Left hindlimb (tissue), 1 donor: Measurements from ENCODE around the gene PADI2.

Source experiments
- DNase-seq: peaks from one replicate; pipeline ENCODE4 v3.0.0-alpha.2; 2018

Gene PADI2

DNA sequence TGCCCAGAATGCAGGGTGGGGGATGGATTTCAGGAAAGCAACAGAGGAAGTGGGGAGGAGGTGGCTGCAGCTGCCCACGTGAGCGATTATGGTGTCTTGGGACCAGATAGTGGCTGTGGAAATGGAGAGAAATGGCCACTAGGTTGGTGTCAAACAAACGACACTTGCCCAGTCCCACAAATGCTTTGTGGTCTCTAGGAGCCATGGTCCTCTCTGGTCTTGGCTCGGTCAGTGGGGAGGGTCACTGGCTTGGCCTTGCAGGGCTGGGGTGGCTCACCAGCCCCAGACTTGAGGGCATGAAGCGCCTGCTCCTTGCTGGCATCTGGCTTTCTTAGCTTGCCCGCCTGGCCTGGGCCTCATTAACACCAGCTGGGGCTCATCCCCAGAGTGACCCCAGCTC, 7.2 kb downstream of the PADI2 start:
- DNase-seq = no peak

DNA sequence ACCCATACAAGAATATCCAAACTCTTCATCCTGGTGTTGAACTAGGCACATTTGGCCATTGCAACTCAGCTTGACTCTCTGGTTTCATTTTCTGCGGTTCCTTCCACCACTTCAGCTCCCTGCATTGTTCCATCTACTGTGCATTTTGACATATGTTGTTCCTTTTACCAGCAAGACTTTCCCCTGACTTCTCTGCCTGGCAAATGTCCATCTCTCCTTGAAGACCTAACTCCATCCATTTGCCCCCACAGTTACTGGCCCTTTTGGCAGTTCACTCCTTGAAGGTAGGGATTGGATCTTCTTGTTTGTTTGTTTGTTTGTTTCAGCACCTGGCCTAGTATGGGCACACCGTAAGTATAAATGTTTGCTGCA, 8.7 kb downstream of the PADI2 start:
- no peak for DNase-seq

DNA sequence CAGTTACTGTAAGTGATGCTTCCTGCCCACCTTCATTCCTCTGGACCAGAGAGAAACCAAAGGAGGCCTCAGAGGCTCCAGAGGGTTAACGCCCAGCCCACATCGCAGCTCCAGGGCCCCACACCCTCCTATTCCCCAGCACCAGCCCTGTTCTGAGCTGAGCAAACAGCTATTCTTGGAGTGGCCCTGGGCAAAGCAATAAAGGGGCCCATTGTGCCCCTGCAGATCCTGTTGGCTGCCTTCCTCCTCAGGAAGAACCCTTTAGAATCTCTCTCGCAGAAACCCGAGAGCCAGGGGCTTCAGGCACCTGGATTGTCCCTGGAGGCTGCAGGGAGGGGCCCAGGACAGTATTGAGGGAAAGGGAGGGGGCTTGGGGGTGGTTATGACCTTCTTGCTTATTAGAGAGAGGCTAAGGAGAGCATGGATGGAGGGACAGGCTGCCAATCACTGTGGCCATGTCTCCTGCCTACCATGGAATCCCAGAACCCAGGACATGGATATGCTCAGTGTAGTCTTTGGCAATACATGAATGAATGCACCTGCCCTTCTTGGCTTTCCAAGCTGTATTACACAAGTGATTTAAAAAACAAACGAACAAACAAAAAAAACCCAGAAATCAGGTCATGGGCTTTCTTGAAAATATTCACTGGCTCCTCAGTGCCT, 9.2 kb downstream of the PADI2 start:
- no peak for DNase-seq

DNA sequence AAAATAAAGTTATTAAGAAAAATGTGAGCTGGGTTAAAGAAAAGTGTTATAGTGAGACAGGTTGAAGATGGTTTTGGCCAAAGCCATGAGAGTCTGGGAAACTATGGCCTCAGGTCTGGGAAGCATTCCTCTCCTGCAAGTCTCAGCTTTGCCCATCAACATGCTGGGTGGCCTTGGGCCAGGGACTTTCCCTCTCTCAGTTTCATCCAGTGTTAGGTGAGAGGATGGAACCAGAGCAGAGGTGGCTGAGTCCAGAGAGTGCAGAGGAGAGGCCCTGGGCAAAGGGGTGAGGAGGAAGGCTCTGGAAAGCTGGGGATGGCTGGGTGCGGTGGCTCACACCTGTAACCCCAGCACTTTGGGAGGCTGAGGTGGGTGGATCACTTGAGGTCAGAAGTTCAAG, 10.5 kb downstream of the PADI2 start:
- no peak for DNase-seq

DNA sequence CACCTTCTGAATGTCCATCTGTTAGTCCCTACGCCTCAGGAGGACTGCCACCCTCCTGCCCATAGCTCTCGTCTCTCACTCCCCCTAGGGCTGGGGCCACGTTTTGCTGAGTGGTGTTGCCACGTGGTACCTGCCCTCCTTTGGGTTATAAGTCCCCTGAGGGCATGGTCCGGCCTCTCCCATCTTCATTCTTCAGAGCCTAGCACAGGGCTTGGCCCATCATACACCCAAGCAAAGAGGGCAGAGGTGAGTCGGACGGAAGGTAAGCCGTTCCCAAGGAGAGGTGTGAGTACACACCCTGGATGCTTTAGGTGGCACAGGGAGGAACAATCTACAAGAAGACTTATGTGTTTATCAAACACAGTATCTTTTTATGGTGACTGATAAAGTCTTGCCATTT, 10.9 kb downstream of the PADI2 start:
- DNase-seq = no peak

DNA sequence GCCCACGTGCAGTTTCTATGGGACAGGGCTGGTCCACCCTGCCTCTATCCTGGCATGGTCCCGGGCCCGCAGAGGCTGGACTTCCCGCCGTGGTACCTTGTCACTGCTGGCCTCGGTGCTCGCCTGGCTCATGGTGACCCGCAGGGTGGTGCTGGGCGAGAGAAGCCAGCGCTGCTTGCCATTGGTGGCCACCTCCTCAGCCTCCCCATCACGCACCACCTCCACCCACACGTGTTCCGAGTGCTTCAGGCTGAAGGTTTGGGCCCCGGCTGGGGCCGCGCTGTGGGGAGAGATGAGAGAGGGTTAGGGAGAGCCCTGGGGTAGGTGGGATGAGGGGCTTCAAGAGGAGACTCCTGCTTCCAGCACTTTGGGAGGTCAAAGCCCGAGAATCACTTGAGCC, 14.5 kb downstream of the PADI2 start:
- no peak for DNase-seq

DNA sequence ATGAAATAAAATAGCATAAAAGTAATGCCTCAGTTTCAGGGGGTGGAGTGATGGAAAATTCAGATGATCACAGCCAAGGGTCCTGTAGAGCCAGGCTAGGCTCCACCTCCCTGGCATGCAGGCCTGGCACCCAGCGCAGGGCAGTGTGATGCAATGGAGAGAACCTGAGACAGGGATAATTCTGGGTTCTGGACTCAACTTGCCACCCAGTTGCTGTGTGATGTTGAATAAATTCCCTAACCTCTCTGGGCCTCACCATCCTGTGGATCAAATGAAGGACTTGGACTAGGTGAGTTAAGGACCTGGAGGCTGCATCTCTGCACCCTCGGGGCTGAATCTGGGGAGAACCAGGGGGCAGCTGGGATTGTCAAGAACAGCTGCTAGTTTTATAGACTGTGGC, 17.0 kb downstream of the PADI2 start:
- DNase-seq = no peak

DNA sequence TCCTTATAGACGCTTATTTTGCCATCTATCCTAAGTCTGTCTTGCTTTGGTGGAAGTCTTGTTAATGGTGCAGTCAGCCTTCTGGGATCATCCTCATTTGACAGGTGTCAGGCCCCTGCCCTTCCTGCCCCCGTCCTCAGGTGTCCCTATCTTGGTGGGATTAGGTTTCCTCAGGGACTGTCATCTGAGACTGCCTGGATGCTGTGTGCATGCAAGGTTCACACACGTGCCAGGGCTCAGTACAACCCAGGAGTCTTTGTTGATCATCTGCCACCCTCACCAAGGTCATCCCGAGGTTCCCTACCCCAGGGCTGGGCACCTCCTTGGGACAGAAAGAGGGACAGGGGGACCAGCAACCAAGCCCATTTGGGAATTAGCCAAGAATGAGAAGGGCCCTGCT, 18.0 kb downstream of the PADI2 start:
- no peak for DNase-seq

DNA sequence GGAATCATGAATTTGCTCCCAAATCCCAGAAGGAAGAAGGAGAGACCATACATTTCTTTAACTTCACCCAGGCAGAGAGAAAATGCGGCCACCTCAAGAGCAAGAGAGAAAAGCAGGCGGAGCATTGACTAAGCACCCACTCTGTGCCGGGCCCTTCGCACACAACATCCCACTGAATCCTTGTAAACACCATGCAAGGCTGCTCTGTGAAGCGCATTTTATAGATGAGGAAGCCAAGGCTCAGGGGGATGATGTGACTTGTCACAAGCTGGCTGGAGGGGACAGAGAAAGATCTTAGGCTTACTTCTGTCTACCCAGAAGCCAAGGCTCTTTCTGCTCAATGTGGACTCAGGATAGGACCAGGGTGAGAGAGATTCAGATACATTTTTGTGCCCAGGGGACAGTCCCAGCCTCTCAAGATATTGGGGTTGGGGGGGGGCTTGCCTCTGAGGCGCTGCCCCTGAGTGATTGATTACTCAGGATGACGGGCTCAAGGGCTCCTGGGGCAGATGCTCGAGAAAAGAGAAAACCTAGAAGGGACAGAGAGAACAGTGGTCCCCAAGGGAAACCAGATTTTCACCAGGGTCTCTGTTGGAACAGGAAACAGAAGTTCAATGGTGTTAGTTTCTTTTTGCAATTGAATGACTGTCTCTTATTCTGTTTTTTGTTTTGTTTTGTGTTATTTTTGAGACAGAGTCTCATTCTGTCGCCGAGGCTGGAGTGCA, 19.5 kb downstream of the PADI2 start:
- no peak for DNase-seq

DNA sequence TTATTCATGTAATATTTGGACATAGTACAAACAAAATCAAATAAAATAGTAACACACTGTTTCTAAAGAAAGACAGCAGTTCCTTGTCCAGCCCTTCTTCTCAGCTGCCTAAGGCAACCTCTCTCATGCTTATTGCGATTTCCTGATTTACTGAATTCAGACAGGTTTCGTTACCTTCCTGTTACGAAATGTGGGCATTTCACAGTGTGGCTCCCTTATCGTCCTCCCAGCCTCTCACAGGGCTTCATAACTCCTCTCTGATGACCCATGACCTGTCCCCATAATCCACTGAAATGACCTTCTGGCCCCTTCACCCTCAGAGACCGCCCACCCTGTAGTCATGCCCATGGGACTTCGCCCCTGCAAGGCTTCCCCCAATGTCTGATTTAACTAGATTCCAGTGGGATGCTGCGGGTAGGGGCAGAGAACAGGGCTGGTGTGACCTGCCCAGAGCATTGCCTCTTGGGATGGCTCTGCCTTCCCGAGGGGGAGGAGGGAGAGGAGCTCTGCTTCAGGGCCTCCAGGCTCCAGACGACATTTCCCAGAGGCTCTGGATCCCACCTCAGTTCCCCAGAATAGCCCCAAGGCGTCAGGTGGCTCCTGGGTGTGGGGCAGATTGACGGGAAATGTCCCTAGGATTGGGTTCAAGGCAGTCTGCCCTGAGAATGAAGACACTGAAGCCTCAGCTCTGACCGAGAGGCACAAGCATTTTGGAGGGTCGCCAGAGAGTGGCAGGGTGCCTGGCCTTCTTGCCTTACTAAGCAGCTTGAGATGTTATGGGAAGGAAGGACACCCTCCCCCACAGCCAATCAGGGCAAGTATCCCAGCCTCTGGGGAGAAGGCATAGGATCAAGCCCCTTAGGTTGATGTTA, 20.6 kb downstream of the PADI2 start:
- no peak for DNase-seq

DNA sequence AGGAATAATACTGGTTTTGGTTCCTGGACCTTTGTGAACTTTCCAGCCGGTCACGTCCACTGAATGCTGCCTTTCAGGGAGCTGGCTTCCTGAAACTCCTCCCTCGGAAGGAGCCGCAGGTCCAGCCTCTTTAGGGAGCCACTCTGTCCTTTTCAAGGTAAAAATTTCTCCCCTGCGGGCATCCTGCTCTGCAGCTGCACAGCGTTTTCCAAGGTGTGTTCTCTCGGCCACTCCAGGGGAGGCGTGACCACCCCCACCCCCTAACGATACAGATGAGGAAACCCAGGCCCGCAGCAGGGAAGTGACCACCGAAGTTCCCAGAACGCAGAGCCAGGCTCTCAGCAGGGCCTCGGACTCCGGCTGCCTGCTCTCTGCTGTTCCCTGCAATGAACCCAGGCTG, 21.5 kb downstream of the PADI2 start:
- no peak for DNase-seq

DNA sequence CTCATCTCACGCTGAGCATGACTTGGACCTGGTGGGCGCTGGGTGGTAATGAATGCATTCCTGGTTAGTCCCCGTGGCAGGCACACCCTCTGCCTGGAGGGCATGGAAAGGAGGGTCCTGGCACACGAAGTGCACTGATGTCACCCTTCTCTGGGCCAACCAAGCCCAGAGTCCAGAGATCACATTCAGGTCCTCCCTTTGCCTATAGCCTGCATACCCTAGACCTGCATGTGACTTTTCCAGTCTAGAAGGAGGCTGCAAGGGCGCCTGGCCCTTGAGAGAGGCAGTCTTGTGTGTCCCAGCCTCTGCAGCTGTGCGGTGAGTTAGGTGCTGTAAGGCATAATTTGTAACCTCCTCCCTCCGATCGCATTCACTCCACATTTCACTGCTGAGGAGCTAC, 22.1 kb downstream of the PADI2 start:
- no peak for DNase-seq

DNA sequence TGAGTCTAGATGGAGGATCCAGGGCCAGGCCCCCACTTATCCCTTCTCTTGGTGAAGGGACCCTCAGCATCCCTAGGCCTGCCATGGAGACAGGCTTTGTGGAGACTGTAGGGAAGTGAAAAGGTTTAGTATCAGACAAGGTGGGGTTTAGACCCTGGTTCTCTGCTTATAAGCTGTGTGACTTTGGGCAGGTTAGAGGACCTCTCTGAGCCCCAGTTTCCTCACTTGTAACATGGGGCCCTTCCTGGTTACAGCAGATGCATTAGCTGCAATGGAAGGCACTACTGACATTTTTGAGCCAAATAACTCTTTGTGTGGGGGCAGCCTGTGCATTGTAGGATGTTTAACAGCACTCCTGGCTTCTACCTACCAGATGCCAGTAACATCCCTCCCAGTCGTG, 22.7 kb downstream of the PADI2 start:
- no peak for DNase-seq

DNA sequence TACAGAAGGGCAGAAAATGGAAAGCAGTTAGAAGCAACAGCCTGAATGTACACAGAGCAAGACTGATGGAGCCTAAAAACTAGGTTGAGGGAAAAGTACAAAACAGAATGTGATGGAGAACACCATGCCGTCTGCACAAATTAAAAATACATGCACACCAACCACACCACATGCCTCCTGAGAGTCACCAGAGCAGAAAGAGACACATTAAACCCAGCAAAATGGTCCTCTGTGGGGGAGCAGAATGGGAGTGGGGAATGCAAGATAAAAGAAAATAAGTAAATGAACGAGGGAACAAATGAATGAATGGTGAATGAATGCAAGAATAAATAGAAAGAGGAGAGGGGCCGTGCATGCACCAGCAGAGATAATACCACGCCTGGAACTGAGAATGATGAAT, 24.1 kb downstream of the PADI2 start:
- no peak for DNase-seq

DNA sequence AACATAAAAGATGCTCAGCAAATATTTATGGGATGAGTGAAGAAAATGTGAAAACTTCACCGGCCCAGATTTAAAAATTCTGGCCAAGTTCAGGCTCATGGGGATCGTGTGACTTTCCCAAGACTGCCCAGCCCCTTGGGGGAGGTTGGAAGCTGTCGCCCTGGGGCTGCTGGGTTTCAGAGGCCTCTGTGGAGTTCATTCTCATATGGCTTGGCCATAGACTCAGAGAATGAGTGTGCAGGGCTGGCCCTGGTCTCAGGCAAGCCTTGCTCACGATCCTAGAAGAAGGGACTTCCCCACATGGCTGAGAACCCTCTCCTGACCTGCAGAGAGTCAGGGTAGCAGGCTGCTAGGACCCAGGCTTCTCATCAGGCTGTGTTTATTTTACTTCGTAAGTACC, 24.6 kb downstream of the PADI2 start:
- DNase-seq = no peak

DNA sequence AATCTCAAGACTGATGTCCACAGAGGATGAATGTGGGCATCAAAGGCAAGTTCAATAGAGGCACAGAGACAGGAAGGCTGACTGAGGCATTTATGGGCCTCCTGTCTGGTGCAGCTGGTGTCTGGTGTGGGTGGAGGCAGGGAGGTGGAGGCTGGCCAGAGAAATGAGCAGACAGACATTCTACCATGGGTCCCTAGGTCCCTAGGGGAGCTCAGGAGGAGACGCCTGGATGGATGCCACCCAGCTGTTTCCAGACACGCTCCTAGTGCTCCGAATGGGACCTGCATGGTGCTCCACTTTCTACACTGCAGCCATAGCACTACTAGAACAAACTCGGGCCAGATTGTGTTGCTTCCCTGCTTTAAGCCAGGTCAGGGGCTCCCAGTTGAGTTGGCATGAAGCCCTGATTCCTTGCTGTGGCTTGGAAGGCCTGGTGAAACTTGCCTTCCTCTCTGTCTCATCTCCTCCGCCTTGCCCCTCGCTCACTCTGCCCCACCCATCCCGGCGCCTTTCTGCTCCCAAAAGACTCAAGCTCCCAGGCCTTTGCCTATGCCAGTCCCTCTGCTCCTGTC, 25.3 kb downstream of the PADI2 start:
- no peak for DNase-seq

DNA sequence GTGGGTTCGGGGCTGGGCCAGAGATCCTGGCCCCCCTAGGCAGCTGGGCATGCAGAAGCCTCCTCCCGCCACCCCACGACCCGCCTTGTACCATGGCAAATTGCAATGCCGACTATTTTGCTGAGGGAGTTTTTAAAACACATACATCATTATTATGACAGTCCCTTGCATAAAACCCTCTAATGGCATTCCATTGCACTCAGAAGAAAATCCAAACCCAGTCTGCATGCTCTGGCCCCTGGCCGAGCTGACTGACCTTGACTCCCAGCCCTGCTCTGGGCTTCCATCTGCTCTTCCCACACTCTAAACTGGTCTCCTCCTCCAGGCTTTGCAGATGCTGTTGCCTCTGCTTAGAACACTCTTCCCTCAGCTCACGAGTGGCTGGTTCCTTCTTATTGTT, 28.0 kb downstream of the PADI2 start:
- no peak for DNase-seq

DNA sequence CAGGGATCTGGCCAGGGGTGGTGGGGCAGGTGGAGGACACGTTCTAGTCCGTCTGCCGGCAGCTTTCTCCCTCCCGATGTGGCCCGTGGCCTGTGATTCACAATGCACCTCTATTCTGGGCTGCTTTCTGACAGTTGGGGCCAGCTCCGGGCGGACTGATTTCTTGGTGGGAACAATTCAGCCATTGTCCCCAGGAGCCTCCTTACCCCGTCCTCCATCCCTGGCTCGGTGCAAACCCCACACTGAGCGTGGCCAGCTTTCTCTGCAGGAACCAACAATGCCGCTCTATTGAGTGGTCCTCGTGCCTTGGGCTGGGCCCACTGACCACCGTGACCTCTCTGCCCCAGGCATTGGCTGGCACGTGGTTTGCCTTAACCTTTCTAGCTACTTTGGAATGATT, 29.7 kb downstream of the PADI2 start:
- no peak for DNase-seq

DNA sequence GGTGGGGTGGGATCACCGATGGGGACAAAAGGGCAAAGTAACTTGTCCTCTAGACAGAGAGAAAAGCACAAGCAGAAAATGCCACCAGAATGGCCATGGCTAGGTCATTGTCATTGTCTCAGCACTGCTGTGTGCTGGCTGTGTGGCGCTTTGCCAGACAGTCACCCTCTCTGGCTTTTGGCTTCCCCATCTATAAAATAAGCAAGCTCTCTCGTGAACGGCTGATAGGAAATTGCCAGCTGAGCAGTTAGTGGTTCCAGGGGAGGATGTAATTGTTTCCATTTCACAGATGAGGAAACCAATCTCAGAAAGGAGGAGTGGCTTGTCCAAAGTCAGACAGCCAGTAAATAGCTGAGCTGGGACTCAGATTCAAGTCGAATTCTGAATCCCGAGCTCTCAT, 32.5 kb downstream of the PADI2 start:
- DNase-seq = no peak

DNA sequence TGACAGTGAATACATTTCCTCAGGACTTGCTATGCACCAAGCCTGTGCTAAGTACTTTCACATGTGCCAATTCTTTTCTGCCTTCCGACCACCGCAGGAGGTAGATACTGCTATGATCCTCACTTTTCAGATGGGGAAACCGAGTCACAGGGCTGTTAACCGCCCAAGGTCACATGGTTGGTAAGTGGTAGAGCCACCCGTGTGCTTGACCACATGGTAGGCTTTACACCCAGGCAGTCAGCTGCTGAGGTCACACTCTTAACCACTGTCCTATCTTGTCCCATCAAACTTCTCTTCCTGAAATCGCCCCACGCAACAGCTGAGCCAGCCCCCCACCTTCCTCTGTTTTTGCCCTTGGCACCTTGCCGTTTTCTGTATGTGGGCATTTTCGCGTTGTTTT, 34.5 kb downstream of the PADI2 start:
- no peak for DNase-seq

DNA sequence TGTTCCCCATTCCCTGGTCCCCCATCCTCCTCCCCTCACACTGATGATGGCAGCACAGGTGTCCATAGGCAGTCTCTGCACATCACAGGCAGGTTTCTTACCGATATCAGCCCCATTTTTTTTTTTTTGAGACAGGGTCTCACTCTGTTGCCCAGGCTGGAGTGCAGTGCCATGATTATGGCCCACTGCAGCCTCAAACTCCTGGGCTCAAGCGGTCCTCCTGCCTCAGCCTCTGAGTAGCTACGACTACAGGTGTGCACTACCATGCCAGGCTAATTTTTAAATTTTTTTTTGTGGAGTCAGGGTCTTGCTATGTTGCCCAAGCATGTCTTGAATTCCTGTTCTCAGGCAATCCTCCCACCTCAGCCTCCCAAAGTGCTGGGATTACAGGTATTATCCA, 36.5 kb downstream of the PADI2 start:
- no peak for DNase-seq

DNA sequence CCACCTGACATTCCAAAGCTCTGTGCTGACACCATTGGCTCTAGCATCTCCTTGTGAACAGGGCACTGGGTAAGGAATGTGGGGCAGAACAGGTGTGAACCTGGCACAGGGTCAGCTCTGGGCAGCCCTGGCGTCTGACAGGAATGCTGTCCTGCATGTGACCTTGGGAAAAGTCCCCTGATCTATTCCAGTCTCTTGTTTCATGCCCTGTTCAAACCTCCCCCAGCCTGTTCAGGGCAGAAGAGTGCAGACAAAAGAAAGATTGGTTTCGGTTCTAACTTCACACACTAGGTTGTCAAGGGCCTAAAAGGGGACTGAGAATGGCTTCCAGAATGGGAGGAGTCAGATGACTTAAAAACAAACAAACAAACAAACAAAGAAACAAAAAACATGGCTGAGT, 37.8 kb downstream of the PADI2 start:
- no peak for DNase-seq

DNA sequence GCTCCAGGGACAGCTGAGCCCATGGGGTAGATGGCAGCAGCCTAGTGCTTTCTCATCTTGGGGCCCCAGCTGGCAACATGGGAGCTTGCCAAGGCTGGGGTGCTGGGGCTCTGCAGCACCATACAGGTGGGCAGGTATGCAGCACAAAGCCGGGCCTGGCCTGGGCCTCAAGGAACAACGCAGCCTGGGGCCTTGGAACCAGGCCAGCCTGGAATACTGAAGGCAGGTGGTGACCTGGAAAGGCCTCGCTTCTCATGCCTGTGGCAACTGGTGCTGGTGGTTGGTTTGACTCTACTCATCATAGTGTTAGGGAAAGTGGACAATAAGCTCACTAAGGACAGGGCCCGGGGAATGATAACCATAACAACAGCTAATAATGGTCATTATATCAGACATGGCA, 38.4 kb downstream of the PADI2 start:
- DNase-seq = no peak
